UCSD-AML1 (cell line): Measurements from ENCODE around the gene ADAMTSL2.

Experiments
- DNase-seq: peaks from one replicate; lab custom pipeline; 2025; ENCODE audit not compliant: unreplicated experiment; lab: John Stamatoyannopoulos, UW

Gene ADAMTSL2

DNA sequence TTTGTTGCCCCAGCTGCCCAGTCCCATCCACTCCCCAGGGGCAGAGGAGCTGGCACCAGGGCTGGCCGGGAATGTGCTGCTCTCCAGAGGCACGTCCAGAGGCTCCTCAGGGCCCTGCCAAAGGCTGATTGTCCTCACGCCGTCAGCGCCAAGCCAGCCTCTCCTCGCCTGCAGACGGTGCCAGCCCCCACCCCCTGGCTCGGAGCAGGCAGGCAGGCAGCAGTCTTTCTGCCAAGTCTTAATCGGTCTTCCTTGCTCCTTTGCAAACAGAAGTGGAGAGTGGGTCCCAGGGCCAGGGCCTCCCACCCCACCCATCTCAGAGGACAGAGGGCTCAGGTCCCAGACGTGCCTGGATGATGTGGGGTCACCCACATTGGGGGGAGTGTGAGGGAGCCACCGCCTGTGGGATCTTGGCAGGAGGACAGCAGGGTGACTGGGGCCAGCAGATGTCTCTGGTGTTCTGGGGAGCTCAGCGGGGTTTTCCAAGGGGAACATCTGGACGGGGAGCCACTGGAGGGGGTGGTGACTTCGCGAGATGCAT is 38.4 kb downstream of the ADAMTSL2 start:
- no peak for DNase-seq

DNA sequence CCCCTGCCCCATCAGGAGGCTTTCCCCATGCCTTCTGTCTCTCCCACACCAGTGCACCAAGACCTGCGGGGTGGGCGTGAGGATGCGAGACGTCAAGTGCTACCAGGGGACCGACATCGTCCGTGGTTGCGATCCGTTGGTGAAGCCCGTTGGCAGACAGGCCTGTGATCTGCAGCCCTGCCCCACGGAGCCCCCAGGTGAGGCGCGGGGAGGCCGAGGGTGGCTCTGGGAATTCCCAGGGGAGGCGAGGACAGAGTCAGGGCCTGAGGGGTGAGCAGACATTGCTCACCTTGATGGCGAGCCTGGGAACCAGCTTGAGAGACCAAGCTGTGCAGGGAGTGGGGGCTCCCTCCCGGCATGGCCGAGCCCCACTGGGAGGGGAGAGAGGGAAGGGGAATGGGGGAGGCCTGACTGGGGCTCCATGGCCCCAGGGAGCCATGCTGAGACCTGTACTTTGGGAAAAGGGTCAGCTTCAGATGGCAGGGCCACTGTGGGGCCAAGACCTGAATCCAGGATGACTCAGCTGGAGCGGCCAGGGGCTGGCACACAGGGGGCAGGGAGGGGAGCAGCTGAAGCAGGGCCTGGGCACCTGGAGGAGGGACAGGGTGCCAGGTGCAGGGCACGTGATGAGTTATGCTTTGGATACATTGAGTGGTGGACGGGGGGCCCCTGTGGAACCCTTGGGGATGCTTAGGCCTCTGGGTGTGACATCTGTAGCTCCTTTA is 39.4 kb downstream of the ADAMTSL2 start:
- no peak for DNase-seq

DNA sequence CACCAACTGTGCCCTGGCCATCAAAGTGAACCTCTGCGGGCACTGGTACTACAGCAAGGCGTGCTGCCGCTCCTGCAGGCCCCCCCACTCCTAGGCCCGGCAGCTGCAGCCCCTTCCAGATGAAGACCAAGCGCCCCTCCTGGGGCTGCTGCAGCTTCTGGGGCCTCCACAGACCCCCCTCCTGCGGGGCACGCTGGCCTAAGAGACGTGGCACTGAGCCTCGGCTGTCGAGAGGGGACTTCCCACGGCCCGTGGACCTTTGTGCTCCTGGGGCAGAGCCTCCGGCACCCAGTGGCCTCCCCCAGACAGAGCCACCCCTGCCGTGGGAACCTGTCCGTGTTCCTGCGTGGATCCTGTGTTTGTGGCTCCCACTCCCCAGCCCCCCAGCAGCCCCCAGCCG is 40.3 kb downstream of the ADAMTSL2 start:
- no peak for DNase-seq

DNA sequence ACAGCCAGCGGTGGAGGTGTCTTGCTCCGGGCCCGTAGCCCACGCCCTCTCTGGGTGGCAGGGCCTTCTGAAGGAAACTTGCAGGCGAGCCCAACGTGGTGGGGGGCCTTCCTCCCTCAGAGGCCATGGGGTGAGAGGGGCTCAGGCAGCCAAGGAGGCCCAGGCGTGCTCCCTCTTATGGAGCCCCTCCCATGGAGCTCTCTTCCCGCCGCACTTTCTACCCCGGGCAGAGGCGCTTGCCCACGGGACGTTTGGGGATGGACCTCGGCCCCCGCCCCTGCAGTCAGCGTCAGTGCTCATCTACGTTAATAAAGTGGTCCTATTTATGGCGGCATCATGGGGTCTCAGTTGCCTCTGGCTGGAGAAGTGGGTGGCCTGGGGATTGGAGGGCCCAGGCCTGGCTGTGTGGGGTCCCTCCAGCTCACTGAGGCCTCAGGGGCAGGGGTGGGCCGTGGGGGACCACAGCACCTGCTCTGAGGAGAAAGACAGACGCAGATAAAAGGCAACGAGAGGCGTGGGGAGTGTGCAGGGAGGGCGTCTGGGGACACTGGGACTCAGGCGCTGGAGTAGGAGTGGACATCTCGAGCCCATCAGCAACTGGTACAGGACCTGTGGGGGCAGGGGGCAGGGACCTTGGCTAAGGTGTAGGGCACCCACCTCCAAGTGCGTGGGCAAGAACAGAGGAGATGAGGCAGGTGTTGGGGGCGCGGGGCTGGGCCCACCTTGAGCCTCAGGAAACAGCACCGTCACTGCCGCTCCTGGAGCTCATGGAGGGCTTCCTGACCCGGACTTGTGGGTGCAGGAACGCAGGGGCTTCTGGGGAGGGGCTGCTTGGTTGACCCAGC is 40.9 kb downstream of the ADAMTSL2 start:
- DNase-seq, result no peak

DNA sequence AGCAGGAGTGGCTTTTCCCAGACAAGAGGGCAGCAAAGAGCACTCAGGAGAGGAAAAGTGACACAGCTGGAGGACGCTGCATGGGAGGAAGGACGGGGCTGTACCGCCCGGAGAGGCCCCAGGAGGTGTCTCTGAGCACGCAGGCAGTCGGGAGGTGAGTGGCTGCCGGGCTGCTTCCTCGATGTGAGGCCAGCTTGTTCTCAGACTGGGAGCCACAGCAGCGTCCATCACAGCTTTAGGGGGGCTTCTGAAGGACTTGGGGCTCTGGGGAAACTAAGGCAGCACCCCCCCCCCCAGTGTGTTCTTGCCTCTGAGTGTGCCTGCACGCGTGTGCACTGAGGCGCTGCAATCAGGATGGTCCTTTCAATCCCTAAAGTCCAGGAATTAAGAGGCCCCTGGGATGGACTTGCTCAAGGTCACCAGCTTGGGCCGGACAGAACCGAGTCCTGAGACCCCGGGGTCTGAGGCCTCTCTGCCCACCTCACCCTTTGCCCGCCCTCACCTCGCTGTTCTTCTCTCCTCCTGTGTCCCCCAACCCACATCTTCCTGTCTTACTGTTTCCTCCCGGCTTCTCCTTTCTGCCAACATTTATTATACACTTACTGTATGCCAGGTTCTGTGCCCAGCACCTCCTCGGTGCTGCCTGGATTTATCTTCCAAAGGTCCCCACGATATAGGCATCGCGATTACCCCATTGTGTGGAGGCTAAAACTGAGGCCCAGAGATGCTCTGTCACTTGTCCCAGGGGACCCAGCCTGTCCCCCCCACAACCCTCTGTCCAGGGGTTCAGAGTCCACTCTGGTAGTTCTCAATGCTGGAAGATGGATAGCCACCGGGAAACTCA is 41.7 kb downstream of the ADAMTSL2 start:
- peak; percentile 27 for DNase-seq

- peak; percentile 55 for DNase-seq
These were observed 42.6 kb downstream of the ADAMTSL2 start for GRCh38 chr9:133576875-133577736.

DNA sequence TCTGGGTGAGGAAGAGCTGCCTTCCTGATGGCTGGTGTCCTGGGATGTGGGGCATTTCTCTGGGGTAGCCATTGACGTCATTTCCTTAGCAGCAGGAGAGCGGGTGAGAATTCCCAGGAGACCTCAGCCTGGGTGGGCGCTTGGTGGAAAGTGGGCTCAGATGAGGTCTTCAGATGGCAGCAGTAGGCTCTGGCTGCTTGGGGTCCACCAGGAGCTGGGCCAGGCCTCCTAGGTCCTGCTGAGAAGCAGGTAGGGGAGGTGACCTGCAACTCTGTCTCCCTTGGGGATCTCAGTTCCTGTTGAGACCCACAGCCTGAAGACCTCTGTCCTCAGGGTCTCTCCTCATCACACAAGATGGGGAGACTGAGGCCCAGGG is 43.2 kb downstream of the ADAMTSL2 start:
- DNase-seq, result no peak

DNA sequence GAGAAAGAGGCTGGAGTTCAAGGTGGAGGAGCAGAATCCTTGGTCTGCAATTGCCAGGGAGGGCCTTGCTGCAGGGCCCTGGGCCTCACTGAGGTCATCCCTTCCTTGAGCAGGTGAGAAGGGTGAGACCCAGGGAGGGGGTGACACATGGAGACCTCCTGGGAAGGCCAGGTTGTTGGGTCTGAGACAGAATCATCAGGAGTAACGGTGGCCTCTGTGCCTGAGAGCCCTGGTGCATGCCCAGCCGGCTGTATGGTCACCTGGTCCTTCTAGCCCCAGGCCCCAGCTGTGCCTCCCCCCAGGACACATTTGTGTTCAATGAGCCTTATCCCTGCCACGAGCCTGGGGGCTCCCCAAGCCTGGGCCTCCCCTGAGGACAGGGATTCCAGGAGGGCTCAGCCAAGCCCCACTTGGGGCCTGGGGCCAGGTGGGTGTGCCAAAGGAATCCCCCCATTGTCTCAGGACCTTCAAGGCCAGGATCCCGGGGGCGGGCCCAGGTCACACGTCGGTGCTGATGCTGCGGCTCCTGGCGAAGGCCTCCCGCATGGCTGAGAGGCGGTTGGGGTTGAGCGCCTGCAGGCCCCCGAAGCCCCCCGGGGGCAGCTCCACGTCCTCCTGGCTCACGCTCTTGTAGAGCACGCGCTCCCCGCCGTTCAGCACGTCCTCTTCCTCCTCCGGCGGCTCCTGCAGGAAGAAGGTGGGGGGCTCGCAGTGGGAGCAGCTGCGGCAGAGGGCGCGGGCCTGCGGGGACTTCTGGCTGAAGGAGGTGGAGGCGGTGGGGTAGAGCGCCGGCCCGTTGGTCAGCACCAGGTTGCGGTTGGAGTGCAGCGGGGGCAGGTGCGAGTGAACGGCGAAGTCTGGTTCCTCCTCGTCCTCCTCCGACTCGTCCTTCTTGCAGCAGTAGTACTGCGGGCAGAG is 44.3 kb downstream of the ADAMTSL2 start:
- DNase-seq, result no peak

DNA sequence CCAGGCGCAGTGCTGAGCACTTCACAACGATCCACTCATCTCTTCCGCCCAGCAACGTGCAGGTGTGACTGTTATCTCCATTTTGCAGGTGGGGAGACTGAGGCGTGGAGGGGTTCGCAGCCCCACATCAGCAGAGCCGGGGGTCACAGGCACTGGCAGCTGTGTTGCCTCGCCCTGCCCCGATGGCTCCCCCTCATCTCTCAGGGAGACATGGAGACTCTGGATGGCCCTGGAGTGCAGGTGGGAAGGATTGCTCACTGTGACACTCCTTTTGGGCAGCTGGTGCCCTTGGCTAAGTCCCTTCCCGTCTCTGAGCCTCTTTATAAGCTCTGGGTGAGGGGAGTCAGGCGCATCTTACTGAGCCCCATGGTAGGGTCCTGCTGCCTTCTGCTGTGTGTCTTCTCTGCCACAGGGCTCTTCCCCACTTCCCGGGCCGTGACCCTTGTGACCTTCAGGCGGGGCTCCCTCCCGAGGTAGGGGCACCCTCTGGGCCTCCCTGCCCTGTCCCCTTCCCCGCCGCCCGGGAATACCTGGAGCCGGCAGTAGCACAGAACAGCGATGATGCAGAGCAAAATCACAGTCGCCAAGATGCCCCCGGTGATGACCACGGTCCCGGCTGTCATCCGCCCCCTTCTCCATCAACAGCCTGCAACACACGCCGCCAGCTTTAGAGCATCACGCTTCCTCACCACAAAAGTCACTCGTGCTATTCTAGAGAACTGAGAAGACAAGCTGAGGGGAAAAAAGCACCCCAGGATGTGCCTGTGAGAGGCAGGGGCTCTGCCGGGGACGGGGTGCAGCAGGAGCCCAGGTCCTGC is 45.3 kb downstream of the ADAMTSL2 start:
- no peak for DNase-seq

- DNase-seq, result no peak
These were observed 45.9 kb downstream of the ADAMTSL2 start for GRCh38 chr9:133580419-133580738.

- DNase-seq, result no peak
These were observed 46.5 kb downstream of the ADAMTSL2 start for GRCh38 chr9:133581011-133581410.

- DNase-seq, result peak; percentile 25
These were observed 47.2 kb downstream of the ADAMTSL2 start for GRCh38 chr9:133581513-133582343.

DNA sequence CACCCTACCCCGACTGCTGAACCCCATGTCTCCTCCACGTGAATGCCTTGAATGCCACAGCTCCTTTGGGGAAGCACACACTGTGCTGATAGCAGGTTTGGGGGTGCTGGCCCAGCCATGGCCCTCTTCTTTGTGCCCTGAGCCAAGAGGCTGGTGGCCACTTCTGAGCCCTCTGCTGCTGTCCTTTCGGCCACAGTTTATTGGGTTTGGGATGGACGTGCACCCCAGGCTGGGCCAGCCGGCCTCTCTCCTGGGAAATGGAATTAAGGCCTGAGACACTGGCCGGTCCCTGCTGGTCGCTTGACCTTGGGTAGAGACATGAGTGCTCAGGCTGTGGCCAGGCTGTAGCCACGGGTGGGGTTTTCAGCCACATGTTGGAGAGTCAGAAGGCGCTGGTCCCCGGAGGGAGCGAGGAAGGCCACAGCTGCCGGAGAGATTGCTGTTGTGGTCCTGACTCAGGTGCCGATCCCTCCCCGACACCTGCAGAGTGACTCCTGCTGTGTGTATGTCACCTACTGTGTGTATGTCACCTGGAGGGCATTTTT is 48.1 kb downstream of the ADAMTSL2 start:
- no peak for DNase-seq

DNA sequence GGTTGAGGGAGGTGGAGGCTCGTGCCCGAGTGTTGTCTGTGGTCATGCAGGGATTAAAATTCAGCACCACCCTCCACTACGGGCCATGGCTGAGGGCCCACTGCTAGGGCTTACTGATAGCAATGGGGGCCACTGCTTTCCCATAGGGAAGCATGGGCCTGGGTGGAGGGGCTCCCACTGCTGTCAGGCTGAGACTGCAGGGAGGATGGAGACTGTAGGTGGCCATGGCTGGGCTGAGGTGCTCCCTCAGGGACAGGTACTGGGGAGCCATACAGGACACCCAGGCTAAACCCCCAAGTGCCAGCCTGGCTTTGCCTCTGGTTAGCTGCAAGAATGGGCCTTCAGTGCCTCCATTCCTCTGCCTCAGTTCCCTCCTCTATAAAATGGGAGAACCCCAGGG is 48.6 kb downstream of the ADAMTSL2 start:
- no peak for DNase-seq

GRCh38 chr9:133583586-133583985 is 49.1 kb downstream of the ADAMTSL2 start:
- DNase-seq, result no peak

DNA sequence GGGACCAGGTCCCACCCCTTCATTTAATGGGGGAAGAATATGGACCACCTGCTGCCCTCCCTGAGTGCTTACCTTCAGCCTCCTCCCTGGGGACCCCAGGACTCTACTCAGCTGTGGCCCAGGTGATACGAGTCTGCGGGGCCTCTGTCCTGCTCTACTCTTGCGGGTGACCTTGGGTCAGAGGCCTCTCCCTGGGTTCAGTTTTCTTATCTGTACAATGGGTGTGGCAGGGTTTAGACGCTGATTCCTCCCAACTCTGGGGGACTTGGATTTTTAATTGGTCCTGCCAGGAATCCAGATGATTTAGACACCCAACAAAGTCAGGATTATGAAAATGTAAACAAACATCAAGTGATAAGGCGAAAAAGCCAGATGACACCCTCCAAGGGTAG is 49.7 kb downstream of the ADAMTSL2 start:
- no peak for DNase-seq
